Transverse colon (tissue), 3 donors: ENCODE data around the gene RAB5B.

Source experiments
- POLR2A ChIP-seq: fragments of 450-650 bp; IDR thresholded peaks from one replicate; pipeline ENCODE4 v1.6.1; 2016; ENCODE audit warnings: antibody characterized with exemption, mild to moderate bottlenecking, moderate library complexity
- TF ChIP-seq, protein P1 (sequence below), 5 experiments: fragments of 200-600 bp in 3 of 5; fragments of 450-650 bp in 2 of 5; sonication (generic) in 3 of 5; IDR thresholded peaks; 1 replicate in 2 of 5; 2 replicates in 3 of 5; pipeline ENCODE4 v1.5.1; 2016 to 2017; ENCODE audit warnings: antibody characterized with exemption in 5 of 5, inconsistent platforms in 3 of 5, mild to moderate bottlenecking in 2 of 5, moderate library complexity in 1 of 5

DNA sequence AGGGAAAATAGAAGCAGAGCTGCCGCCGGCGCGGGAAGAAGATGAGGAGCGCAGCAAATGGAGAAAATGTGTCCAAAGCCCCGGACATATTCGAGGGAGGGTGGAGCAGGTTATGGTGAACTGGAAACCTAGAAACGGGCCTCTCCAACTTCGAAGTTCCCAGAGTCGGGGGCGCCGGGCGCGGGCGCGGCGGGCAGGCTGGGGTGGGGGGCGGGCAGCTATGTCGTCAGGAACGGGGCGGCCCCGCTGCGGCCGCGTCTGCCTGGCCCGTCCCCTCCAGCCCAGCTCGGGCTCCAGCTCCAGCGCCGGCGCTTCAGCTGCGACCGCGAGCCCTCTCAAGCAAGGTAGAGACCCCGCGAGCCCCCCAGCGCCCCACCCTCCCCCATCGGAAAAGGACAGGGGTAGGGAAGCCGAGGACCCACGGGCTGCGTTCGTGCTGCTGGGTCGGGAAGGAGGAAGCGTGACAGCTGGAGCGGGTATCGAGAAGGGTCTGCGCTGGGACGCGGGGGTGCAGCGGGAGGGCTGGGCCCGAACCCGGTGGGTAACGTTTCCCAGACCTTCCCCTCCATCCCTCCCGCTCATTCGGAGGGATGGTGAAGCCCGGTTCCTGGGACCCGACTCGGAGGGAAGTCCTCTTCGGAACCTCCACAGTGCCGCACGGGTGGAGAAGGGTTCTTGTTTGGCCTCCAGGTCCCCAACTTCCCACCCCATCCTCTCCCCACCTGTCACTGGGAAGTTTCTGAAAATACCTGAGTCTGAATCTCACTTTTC, 41.9 kb upstream of the RAB5B start:
- TF ChIP-seq POLR2A, result no peak
- TF ChIP-seq, protein P1, sequence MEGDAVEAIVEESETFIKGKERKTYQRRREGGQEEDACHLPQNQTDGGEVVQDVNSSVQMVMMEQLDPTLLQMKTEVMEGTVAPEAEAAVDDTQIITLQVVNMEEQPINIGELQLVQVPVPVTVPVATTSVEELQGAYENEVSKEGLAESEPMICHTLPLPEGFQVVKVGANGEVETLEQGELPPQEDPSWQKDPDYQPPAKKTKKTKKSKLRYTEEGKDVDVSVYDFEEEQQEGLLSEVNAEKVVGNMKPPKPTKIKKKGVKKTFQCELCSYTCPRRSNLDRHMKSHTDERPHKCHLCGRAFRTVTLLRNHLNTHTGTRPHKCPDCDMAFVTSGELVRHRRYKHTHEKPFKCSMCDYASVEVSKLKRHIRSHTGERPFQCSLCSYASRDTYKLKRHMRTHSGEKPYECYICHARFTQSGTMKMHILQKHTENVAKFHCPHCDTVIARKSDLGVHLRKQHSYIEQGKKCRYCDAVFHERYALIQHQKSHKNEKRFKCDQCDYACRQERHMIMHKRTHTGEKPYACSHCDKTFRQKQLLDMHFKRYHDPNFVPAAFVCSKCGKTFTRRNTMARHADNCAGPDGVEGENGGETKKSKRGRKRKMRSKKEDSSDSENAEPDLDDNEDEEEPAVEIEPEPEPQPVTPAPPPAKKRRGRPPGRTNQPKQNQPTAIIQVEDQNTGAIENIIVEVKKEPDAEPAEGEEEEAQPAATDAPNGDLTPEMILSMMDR (IDR thresholded peaks at IDR 0.05), result no peak
